GM18870 (cell line): Measurements from ENCODE around the gene NXPH4.

ENCODE experiments used
- ATAC-seq: cut with Tn5 transposase; IDR thresholded peaks from one replicate; pipeline ENCODE4 v1.9.1; 2021; ENCODE audit warnings: moderate library complexity; ENCODE audit not compliant: unreplicated experiment

NXPH4 gene

GRCh38 chr12:57216921-57217879 lies 606 bp downstream of the NXPH4 start:
- ATAC-seq = no peak

GRCh38 chr12:57218030-57218853 lies 1.6 kb downstream of the NXPH4 start:
- no peak for ATAC-seq

GRCh38 chr12:57219205-57219992 lies 2.8 kb downstream of the NXPH4 start:
- no peak for ATAC-seq

GRCh38 chr12:57219993-57220754 lies 3.6 kb downstream of the NXPH4 start:
- no peak for ATAC-seq

- no peak for ATAC-seq
Observed at GRCh38 chr12:57220770-57221168, 4.2 kb downstream of the NXPH4 start.

GRCh38 chr12:57221169-57221917 lies 4.7 kb downstream of the NXPH4 start:
- ATAC-seq = no peak

GRCh38 chr12:57222286-57223190 lies 5.9 kb downstream of the NXPH4 start:
- no peak for ATAC-seq

GRCh38 chr12:57223191-57224165 lies 6.9 kb downstream of the NXPH4 start:
- no peak for ATAC-seq

- ATAC-seq = no peak
Observed at GRCh38 chr12:57224278-57224972, 7.8 kb downstream of the NXPH4 start.

GRCh38 chr12:57224973-57225679 lies 8.5 kb downstream of the NXPH4 start:
- no peak for ATAC-seq

GRCh38 chr12:57225680-57226210 lies 9.2 kb downstream of the NXPH4 start:
- ATAC-seq = no peak

- ATAC-seq = no peak
Observed at GRCh38 chr12:57226588-57227314, 10.2 kb downstream of the NXPH4 start.

GRCh38 chr12:57227315-57228115 lies 10.9 kb downstream of the NXPH4 start:
- ATAC-seq = no peak

GRCh38 chr12:57229046-57229633 lies 12.5 kb downstream of the NXPH4 start:
- peak; percentile 8 for ATAC-seq
